Sigmoid colon (tissue), 4 donors: ENCODE measurements around the gene POMC.

Experiments used
- CTCF ChIP-seq, 4 experiments: fragments of 450-650 bp in 3 of 4; fragments of 200-600 bp in 1 of 4; IDR thresholded peaks; one replicate each; pipeline ENCODE4 v1.5.1; 2016 to 2019; ENCODE audit warnings: antibody characterized with exemption in 4 of 4, mild to moderate bottlenecking in 3 of 4, moderate library complexity in 2 of 4
- EP300 ChIP-seq, 4 donors: sonication (generic); formaldehyde crosslinking; IDR thresholded peaks; one replicate each; pipeline ENCODE4 v1.6.1; 2017; ENCODE audit warnings: antibody characterized with exemption in 4 of 4
- POLR2A ChIP-seq, 2 donors: fragments of 450-650 bp; IDR thresholded peaks; one replicate each; pipeline ENCODE4 v1.6.1; 2016; ENCODE audit warnings: antibody characterized with exemption in 2 of 2, mild to moderate bottlenecking in 2 of 2, moderate library complexity in 2 of 2
- POLR2AphosphoS5 ChIP-seq, 4 donors: sonication (generic); formaldehyde crosslinking; IDR thresholded peaks; one replicate each; pipeline ENCODE4 v1.6.1; 2017; ENCODE audit warnings: antibody characterized with exemption in 4 of 4

DNA sequence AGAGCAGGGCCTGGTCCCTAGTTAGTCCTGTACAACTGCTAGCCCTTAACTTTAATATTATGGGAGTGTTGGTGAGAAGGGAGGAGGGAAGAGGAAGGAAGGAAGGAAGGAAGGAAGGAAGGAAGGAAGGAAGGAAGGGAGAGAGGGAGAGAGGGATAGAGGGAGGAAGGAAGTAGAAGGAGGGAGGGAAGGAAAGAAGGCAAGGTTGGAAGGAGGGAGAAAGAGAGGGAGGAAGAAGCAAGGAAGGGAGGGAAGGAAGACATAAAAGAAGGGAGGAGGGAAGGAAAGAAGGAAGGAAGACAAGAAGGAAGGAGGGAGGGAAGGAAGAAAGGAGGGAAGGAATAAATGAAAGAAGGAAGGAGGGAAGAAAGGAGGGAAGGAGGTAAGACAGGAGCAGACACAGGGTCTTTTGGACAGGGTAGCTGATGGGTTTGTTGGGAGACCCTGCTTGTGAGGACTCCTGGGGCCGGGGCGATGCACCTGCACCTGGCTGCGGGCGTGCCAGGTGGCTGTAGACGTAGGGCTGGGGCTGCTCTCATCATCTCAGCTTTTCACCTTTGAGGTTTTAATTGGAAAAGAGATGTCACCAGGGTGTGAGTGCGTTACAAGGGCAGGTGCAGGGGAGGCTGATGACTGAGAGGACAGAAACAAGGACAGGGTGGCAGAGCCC, 5.9 kb upstream of the POMC start:
- TF ChIP-seq CTCF (IDR thresholded peaks at IDR 0.05) (no peak), POLR2A (IDR thresholded peaks at IDR 0.05) (no peak), POLR2AphosphoS5 (IDR thresholded peaks at IDR 0.05) (no peak), EP300 (IDR thresholded peaks at IDR 0.05) (no peak)
